Tongue (tissue), 2 donors: ENCODE data around the gene CAV2. TPM values are rescaled to one million over a fixed set of nuclear protein-coding genes. Genes with fewer than 3 reads are reported as not detected.
"Not testable (repeated sequence)": the region's sequence is repeated elsewhere in the genome, so short reads cannot be mapped to it uniquely, and the experiment has no call there.

Source experiments
- DNase-seq: peaks from one replicate; pipeline ENCODE4 v3.0.0-alpha.2; 2015
- total RNA-seq: library from RNA; depleted of rRNA; stranded (reverse); fragments of >200 nt; gene quantifications from one replicate; pipeline ENCODE4 v1.2.3, GENCODE V29; 2014

CAV2 gene
- 85.3 TPM for total RNA-seq

DNA sequence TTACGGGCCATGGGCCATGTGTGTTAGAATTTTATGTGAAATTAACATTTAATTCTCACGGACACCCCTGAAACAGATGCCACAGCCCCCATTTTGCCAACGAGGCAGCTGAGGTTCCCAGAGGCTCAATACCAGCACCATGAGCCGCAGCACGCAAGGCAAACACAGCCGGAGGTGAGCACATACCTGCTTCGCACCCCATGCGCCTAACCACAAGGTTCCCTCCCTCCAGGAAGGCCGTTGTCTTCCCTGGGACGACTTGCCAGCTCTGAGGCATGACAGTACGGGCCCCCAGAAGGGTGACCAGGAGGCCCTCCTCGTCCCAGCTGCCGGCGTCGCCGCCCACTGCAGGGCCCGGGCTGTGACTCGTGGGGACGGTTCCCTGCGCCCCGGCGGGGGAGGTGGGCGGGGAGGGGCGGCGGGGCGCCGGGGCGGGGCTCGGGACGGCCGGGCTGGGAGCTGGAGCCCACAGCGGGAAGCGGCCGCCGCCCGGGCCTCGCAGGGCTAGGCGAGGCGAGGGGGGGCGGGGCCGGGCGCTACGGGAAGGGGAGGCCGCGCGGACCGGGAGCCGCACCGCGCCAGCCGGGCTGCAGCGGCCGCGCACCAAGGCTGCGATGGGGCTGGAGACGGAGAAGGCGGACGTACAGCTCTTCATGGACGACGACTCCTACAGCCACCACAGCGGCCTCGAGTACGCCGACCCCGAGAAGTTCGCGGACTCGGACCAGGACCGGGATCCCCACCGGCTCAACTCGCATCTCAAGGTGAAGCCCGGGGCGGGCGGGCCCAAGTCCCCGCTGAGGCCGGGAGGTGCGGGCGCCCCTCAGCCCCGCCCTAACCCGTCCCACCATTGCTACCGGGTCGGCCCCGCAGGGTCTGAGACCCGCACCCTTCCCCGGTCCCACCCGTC is at the start of gene CAV2:
Gene CAV2 (plus strand): TSS at position 571 of the 910 bp plus-strand sequence. CDS start 44 bp downstream, at position 615.
- peak; percentile 72 for DNase-seq

DNA sequence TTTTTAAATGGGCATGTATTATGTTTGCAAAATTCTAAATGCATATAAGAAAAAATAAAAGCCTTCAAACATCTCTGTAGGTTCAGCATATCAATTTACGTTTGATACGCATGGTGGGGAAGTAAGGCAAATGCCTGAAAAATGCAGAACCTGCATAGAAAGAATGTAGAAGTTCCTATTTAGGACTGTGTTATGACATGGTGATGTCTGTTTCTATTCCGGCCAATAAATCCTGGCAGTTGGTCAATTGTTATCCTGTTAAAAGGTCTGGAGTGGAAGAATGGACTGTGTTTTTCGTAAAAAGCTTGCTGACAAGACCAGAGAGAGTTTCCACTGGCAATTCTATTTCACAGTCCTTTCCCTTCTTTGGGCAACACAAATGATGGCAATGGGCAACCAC is 49.6 kb upstream of the CAV2 start:
- peak; percentile 66 for DNase-seq

DNA sequence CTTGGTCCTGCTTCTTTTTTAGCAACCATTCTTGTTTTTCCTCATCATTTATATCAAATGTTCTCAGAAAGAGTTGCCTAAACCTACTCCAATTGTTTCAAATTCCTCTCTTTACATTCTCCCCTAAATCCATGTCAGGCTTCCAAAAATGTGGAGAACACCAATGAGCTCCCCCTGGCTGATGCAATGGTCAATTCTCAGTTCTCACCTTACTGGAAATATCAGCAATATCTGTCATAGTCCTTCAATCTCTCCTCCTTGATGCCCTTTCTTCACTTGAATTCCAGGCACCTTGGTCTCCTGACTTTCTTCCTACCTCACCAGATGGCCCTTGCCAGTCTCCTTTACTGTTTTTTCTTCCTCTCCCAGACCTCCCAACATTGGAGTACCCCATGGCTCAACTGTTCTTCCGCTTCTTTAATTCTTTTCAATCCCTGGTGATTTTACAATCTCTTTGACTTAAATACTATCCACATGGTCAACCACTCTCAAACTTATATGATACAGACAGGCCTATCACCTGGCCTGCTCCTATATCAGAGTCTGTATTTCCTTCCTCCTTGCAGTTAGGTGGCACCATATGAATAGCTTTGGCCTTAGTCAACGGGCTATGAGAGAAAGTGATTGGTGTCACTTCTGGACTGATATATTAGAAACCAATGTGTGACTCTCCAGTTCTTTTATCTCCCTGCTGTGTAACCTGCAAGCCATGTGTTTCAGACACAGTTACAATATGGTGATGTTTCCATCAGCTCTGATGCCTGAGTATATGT is 47.4 kb upstream of the CAV2 start:
- DNase-seq, result no peak

DNA sequence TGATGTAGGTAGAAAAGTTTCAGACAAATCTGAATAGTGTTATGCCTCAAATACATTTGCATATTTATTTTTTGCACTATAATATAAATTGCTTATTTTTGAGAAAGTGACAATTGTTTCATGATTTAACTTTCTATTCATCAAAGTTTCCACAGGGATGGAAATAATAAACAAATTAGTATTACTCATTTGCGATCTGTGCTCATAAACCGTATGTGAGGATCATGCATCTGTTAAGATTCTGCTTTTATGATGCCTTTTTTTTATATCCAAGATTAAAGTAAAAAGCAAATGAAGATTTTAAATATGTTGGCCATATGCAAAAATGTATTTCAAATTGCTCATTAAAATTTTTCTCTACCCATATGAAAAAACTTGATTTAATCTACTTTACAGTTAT is 45.2 kb upstream of the CAV2 start:
- DNase-seq, result no peak

GRCh38 chr7:116455009-116455408 is 44.5 kb upstream of the CAV2 start:
- no peak for DNase-seq

DNA sequence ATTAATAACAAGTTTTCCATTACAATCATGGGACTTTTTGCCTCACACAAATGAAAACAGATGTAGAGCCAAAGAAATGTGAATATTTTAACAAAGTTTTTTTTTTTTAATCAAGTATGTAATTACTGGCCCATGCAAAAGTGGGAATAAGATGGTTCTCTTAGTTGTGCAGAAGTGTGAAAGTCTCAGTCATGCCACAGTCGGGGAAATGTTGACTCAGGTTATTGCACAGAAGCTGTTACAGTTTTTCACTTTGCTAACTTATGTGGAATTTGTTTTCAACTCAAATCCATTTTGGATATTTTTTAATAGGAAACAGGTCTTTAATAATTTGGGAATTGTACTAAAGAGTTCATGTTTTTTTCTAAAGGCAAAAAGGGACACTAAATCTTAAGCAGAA is 44.0 kb upstream of the CAV2 start:
- no peak for DNase-seq

DNA sequence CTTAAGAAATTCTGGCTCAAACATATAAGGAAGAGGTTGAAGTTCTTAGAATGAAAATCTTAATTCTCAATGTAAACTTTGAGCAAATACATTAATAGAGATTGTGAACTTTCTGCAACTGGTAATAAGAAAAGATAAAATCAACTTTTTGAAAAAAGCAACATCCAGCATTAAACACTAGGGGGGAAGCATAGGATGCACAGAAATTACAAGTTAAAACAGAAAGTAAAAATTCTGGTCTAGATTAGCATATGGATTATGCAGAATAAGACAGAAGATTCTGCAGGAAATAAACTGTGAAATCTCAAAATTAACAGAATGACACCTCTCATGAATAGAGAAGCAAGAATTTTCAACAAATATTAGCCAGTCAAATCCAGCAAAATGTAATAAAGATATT is 38.0 kb upstream of the CAV2 start:
- no peak for DNase-seq

GRCh38 chr7:116463956-116464355 is 35.6 kb upstream of the CAV2 start:
- DNase-seq, result no peak

- no peak for DNase-seq
Measured at GRCh38 chr7:116464375-116464774, 35.2 kb upstream of the CAV2 start.

- DNase-seq, result no peak
Measured at GRCh38 chr7:116465125-116465524, 34.4 kb upstream of the CAV2 start.

DNA sequence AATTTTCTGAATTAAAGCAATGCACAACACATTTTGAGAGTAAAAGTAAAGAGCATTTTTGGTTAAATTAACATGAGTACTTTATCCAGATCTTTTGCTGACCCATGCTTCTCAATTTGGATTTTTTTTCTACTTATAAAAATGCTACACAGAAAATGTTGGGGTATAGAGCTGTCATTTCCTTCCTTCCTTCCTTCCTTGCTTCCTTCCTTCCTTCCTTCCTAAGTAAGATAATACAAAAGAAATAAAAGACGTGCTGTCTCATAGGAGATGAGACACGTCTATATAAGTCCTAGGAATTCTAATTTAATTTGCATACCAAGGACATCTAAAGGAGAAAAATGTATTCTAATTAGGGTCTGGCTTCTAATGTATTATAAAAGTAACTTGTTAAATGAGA is 31.0 kb upstream of the CAV2 start:
- no peak for DNase-seq

- no peak for DNase-seq
Measured at GRCh38 chr7:116477625-116478024, 21.9 kb upstream of the CAV2 start.

- DNase-seq, result no peak
Measured at GRCh38 chr7:116478834-116479233, 20.7 kb upstream of the CAV2 start.

- no peak for DNase-seq
Measured at GRCh38 chr7:116483271-116483942, 16.1 kb upstream of the CAV2 start.

GRCh38 chr7:116484389-116484788 is 15.1 kb upstream of the CAV2 start:
- DNase-seq, result not testable (repeated sequence)

DNA sequence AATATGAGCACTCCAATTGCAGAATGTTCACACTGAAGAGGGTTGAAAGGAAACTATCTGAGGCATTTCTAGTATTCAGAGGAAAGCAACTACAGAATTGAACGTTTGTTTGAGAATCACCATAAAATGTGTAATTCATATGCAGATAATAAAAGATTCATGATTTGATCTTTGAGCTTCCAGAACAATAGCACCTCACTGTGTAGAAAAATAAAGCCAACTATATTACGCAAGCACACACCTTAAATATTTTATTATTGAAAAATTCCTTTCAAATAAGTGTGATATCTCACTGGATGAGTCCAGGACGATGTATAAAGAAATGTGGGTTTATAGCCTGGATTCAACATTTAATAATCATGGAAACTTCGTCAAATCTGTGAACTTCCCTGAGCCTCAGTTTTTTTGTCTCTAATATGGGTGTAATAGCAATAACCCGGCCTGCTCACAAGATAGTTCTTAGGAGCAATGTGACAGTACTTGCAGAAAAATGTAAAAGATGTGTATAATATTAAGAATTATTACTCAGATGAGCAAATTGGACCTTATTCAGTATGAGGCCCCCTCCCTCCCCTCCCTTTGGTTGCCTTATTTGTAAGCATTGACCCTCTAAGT is 11.5 kb upstream of the CAV2 start:
- no peak for DNase-seq

GRCh38 chr7:116490351-116490750 is 9.2 kb upstream of the CAV2 start:
- DNase-seq, result no peak

- DNase-seq, result no peak
Measured at GRCh38 chr7:116491887-116492653, 7.5 kb upstream of the CAV2 start.

DNA sequence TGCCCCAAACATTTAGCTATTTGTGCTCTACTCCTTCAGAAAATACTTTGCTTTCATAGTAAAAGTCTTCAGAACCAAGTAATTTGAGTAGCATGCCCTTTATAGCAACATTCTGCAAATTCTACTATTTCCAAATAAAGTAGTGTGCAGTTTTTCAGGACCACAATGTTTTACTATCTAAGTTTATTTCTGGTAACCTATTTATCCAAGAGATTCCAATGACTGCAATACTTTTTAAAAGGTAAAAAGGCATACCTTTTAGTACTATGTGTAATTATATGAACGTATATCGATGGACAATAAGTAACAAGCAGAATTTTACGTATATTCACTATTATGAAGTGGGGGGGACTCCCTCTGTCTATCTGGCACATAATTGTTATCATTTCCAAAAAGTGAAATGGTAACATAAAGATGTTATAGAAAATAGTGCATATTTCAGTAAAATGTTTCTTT is 6.9 kb upstream of the CAV2 start:
- DNase-seq, result no peak

- peak; percentile 19 for DNase-seq
Measured at GRCh38 chr7:116493449-116493848, 6.1 kb upstream of the CAV2 start.

- no peak for DNase-seq
Measured at GRCh38 chr7:116494472-116494871, 5.1 kb upstream of the CAV2 start.

DNA sequence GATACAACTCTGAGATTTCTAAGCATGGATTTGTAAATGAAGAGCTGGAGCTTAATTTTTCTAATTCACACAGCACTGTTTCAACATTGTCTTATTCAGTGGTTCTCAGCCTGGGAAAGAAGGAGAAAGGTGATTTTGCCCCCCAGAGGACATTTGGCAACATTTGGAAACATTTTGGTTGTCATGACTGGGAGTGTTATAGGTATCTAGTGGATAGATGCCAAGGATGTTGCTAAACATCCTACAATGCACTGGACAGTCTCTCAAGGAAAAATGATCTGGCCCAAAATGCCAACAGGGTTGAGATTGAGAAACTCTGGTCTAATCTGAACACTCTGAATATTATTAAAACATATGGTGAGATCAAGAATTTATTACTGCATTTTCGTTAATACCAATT is 3.8 kb upstream of the CAV2 start:
- DNase-seq, result no peak
